ENCODE measurements around the gene MYH11.

GRCh38 chr16:15676506-15676905 lies 180.3 kb downstream of the MYH11 start:
- TF ChIP-seq ZNF274 (IDR thresholded peaks at IDR 0.05; ENCODE audit: low read depth, low read length), result no peak
- no peak for TF ChIP-seq YY1 (IDR thresholded peaks at IDR 0.05; ENCODE audit: insufficient read depth, insufficient read length)
